NCI-H2081 (cell line): ENCODE data around the gene PGPEP1.
"Not testable (repeated sequence)": the region's sequence is repeated elsewhere in the genome, so short reads cannot be mapped to it uniquely, and the experiment has no call there.

Experiments used
- DNase-seq, 2 experiments: peaks; one replicate each; lab custom pipeline; 2025; lab: John Stamatoyannopoulos, UW

PGPEP1 gene

GRCh38 chr19:18390065-18390907, 49.9 kb downstream of the PGPEP1 start:
- DNase-seq: no peak

DNA sequence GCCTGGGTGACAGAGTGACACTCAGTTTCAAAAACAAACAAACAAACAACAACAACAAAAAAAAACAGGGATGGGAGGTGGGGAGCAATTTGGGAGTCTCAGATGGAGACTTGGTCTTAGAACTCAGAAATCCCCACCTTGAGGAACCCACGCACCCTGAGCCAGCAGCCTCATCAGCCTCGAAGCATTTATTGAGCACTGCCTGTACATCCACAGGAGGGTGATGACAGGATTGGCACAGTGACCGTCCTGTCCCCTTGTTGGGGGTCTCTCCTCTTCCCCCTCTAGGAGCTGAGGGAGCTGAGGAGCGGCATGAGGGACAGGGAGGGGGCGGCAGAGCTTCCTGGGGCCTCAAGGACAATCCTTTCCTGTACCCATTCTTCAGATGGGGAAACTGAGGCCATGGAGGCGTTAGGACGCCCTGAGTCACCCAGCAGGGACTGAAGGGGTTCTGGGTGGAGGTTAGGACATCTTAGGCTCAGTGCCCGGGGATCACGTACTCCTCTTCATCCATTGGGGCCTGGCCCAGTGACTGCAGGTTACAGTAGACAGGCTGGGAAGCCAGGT, 51.2 kb downstream of the PGPEP1 start:
- DNase-seq: no peak

DNA sequence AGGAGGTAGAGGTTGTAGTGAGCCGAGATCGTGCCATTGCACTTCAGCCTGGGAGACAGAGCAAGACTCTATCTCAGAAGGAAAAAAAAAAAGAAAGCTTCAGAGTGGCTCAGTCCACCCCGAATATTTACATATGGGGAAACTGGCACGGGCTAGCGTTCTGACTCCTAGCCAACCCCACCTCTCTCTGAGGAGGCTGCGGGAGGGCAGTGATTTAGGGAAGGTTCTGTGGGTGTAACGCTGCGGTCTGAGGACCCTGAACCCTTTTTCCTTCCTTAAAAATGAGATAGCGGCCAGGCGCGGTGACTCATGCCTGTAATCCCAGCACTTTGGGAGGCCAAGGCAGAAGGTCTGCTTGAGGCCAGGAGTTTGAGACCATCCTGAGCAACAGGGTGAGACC, 52.0 kb downstream of the PGPEP1 start:
- DNase-seq: no peak

- DNase-seq: no peak
These were observed 52.5 kb downstream of the PGPEP1 start for GRCh38 chr19:18392926-18393325.

- DNase-seq: no peak
These were observed 53.4 kb downstream of the PGPEP1 start for GRCh38 chr19:18393836-18394235.

DNA sequence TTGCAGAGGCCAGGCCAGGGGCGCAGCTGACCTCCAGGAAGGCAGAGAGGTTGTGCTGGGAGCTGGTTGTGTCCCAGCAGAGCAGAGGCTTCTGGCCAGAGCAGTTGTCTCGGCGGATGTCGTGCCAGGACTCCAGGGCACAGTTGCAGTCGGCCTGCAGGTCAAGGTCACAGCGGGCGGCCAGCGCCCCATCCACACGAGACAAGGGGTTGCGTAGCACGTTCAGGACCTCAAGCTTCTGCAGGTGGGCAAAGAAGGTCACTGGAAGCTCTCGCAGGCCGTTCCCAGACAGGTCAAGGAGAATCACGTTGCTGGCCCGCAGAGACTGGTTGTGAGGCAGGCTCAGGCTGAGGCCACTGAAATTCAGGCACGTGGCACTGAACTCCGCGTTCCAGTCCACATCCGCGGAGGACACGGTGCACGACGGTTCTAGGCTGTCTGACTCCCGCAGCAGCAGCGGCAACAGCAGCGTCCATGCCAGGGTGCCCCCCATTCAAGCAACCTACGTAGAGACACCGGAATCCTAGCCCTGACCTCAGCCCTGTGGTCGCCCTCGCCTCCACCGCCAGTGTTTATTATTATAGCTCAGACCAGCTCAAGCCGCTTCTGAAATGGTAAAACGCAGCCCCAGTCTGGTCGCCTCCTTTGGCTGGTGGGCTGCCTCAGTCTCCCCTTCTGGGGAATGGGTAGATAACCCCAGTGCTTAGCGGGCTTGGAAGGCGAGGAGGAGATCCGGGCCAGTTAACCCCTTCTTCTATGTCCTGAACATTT, 56.3 kb downstream of the PGPEP1 start:
- no peak for DNase-seq

DNA sequence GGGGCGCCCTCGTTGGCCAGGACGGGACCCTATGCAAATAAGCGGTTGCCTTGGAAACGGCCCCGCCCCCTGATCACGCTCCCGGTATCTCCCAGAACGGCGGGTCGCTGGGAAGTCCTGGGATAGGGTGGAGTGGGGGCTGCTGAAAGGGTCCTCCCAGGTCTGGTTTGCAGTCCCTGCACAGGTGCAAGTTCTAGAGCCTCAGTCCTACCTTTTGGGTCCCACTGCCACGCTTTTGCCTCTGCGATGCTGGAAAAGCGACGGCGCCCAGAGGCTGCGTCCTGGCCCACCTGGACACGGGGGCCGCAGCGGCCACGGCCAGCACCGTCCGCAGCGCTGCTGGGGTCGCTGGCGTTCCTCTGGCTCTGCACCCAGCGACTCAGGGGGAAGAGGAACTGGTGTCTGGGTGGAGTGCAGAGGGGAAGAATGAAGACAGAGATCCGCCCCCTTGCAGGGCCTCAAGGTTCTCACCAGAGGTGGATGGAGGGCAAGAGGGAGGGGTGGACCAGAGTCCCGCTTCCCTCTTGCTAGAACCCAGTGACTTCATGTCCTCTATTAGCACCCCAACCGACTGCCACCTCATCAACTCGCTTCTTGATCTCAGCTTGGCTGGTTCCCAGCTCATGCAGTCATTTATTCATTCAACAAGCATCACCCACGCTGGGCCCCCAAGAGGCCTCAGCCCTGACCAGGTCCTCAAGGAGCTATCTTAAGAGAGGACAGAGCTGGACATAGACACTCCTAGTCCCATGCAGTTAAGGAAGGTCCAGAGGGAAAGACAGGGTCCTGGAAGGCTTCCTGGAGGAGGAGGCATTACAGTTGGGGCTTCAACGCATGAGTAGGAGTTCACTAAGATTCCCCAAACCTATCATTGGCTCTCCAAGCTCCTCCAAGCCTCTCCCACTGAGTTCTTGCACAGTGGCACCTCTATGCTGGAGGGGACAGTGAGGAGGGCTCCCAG, 57.1 kb downstream of the PGPEP1 start, which contains the start of gene LRRC25:
Gene LRRC25 (minus strand): TSS at position 381 of the 961 bp plus-strand sequence. CDS start 659 bp downstream, outside the sequence.
- DNase-seq: no peak

- peak in 1 of 2 experiments; percentile 5 for DNase-seq
These were observed 58.6 kb downstream of the PGPEP1 start for GRCh38 chr19:18399008-18399407.

DNA sequence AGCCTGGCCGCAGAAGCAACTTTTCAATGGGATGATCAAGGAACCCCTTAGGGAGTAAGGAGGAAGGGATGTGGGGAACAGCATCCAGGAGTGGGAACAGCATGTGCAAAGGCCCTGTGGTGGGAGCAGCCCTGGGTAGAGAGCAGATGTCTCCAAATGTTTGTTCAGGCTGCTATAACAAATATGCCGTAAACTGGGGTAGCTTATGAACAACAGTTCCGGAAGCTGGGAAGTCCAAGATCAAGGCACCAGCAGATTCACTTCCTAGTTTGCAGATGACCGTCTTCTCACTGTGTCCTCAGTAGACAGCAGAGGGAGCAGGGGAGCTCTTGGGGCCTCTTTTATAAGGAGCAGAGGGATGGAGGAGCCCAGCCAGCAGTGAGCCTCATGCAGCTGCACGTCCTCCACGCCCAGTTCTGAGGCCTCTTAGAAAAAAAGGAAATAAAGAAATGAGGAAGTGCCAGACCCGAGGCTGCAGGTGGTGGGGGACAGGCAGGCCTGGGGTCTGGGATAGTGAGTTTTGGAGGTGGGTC, 61.2 kb downstream of the PGPEP1 start:
- no peak for DNase-seq

GRCh38 chr19:18402455-18403248, 62.3 kb downstream of the PGPEP1 start:
- not testable (repeated sequence) for DNase-seq

- DNase-seq: not testable (repeated sequence)
These were observed 65.4 kb downstream of the PGPEP1 start for GRCh38 chr19:18405754-18406153.

DNA sequence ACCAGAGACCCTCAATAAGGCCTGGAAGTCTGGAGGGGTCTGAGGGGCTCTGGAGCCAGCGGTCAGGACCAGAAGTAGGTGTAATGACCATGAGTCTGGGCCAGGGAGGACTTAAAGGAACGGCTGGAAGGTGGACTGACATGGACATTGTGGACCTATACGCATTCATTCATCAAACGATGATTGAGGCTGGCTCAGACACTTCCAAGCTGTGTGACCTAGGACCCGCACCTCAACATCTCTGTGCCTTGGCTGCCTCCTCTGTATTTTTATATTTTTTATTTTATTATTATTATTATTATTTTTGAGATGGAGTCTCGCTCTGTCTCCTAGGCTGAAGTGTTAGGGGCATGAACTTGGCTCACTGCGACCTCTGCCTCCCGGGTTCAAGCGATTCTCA, 66.4 kb downstream of the PGPEP1 start:
- DNase-seq: no peak

- DNase-seq: no peak
These were observed 67.7 kb downstream of the PGPEP1 start for GRCh38 chr19:18408053-18408476.

GRCh38 chr19:18412610-18413239, 72.3 kb downstream of the PGPEP1 start:
- no peak for DNase-seq

DNA sequence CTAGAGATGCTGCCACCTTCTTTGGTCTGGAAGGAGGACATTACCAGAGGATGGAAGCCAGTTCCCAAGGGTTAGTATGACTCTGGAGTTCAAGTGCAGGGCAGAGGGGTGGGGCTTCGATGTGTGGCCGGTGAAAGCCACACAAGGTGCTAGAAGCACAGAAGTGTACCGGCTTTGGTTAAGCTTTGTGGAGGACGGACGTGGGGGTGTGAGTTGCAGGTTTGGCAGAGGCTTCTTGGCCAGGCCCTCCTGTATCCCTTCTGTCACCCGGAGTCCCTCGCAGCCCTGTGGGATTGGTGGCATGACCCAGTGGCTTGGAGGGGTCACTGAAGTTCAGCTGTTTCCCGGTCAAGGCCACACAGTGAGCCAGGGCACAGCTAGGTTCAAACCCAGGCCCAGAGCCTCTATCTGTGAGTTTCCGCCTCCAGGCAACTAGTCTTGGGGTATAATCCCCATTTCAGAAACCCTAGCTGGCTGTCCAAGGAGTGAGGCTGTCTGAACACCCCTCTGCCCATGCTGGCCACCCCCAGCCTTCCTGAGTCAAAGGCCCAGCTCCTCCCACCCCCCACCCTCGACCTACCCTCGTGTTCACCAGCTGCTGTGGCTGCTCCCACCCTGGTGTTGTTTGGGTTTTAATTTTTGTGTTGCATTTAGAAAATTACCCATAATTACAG, 74.2 kb downstream of the PGPEP1 start:
- DNase-seq: peak in 1 of 2 experiments; percentile 13

- DNase-seq: peak; percentile 68 to 87
These were observed 74.9 kb downstream of the PGPEP1 start for GRCh38 chr19:18415178-18415867.

- DNase-seq: peak; percentile 84
These were observed 76.4 kb downstream of the PGPEP1 start for GRCh38 chr19:18416778-18417249.

- DNase-seq: peak; percentile 77 to 83
These were observed 77.0 kb downstream of the PGPEP1 start for GRCh38 chr19:18417250-18418028.
